Measurements from ENCODE around the gene SAMD5.

DNA sequence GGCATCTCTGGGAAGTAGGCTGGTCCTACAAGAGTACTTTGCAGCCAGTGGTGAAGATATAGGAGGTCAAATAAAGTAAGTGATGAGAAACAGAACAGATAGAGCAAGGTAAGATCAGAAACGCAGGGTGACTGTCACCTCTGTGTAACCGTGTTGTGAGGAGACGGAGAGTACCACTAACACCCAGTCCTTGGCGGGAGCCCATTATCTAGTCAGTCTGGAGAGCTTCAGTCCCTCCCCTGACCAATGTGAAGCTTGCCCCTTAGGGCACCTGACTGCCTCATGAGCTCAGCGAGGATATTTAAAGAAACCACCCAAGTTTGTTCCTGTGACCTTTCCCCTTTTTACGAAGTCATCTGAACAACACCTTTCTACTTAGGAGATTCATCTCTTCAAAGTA, 110.0 kb downstream of the SAMD5 start:
- TF ChIP-seq, protein P1, sequence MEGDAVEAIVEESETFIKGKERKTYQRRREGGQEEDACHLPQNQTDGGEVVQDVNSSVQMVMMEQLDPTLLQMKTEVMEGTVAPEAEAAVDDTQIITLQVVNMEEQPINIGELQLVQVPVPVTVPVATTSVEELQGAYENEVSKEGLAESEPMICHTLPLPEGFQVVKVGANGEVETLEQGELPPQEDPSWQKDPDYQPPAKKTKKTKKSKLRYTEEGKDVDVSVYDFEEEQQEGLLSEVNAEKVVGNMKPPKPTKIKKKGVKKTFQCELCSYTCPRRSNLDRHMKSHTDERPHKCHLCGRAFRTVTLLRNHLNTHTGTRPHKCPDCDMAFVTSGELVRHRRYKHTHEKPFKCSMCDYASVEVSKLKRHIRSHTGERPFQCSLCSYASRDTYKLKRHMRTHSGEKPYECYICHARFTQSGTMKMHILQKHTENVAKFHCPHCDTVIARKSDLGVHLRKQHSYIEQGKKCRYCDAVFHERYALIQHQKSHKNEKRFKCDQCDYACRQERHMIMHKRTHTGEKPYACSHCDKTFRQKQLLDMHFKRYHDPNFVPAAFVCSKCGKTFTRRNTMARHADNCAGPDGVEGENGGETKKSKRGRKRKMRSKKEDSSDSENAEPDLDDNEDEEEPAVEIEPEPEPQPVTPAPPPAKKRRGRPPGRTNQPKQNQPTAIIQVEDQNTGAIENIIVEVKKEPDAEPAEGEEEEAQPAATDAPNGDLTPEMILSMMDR (conservative IDR thresholded peaks at IDR 0.05; ENCODE audit: low read depth, low read length), result no peak
- TF ChIP-seq EZH2 (IDR thresholded peaks at IDR 0.05; ENCODE audit: borderline replicate concordance, low read depth, low read length, poor library complexity, severe bottlenecking), result no peak
